Measurements from ENCODE around the gene PIGH. TPM values are rescaled to one million over a fixed set of nuclear protein-coding genes. Genes with fewer than 3 reads are reported as not detected.
"Not testable (repeated sequence)": the region's sequence is repeated elsewhere in the genome, so short reads cannot be mapped to it uniquely, and the experiment has no call there.

Gene PIGH
- total RNA-seq, 1 experiment from 2014 or later, result 9.4 TPM

DNA sequence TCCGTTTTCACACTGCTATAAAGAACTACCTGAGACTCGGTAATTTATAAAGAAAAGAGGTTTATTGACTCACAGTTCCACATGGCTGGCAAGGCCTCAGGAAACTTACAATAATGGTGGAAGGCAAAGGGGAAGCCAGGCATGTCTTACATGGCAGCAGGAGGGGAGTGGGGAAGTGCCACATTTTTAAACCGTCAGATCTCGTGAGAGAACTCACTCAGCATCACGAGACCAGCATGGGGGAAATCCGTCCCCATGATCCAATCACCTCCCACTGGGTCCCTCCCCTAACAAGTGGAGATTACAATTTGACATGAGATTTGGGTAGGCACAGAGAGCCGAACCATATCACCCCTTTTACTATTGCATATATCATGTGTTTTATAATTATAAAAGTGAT, 2.0 kb upstream of the PIGH start:
- H4K8ac ChIP-seq (replicated peaks; ENCODE audit: insufficient read length, low read depth, low read length), result no peak overlapping the region
- no peak overlapping the region for H3K9ac ChIP-seq (ENCODE audit: extremely low read depth, insufficient read length, low read length)
- H4K91ac ChIP-seq (ENCODE audit: insufficient read length, low read depth, low read length), result no peak overlapping the region
- H3K4ac ChIP-seq (ENCODE audit: low read depth, low read length), result no peak overlapping the region
- H2AFZ ChIP-seq (ENCODE audit: low read length), result no peak overlapping the region
- H3K4me1 ChIP-seq (ENCODE audit: insufficient read depth, low read length), result no peaks in the 10 kb centered on the region
- no peak overlapping the region for H2BK15ac ChIP-seq (ENCODE audit: low read depth, low read length)
- DNase-seq, result no peak
- no peak overlapping the region for H3K4me2 ChIP-seq (ENCODE audit: insufficient read depth, insufficient read length, low read length)
- no peak overlapping the region for H2BK12ac ChIP-seq (ENCODE audit: insufficient read length, low read depth, low read length)
- H3K79me1 ChIP-seq (ENCODE audit: insufficient read depth, low read depth, low read length, poor library complexity, severe bottlenecking), result no peaks in the 10 kb centered on the region
- H3K27me3 ChIP-seq (ENCODE audit: insufficient read depth, low read length), result peaks cover 21% of the 10 kb centered on the region; the same call in 1 of the 2 replicates
- H3T11ph ChIP-seq (ENCODE audit: low read length), result no peak overlapping the region
- H3K56ac ChIP-seq (ENCODE audit: insufficient read length, low read depth, low read length), result no peak overlapping the region
- H2BK5ac ChIP-seq (ENCODE audit: insufficient read length, low read length), result no peak overlapping the region
- Mint-ChIP-seq H3K9me3 (no peaks in the 10 kb centered on the region; a peak in 2 of 5 replicates), H3K36me3 (ENCODE audit: insufficient read depth in 1 of 3, low read depth in 3 of 3) (no peaks in the 10 kb centered on the region), H3K4me1 (peaks cover 10% of the 10 kb centered on the region in 2 experiments), H3K27me3 (ENCODE audit: low read depth) (peaks cover 80% of the 10 kb centered on the region), H3K27ac (no peak overlapping the region), H3K4me3 (no peak overlapping the region)
- H3K23me2 ChIP-seq (ENCODE audit: insufficient read length, low read depth, low read length, poor library complexity, severe bottlenecking), result peaks cover 9% of the 10 kb centered on the region
- no peaks in the 10 kb centered on the region for H3K9me3 ChIP-seq (ENCODE audit: control insufficient read depth, low read depth, low read length)
- no peak overlapping the region for H3K18ac ChIP-seq (ENCODE audit: insufficient read length, low read depth, low read length)
- no peak overlapping the region for H2BK120ac ChIP-seq (ENCODE audit: low read depth, low read length, poor library complexity, severe bottlenecking)
- H3K14ac ChIP-seq (ENCODE audit: insufficient read depth, low read length), result no peak overlapping the region
- no peak overlapping the region for H3K27ac ChIP-seq (ENCODE audit: insufficient read length, low read depth, low read length)
- H3K79me2 ChIP-seq (ENCODE audit: insufficient read depth, low read length), result no peaks in the 10 kb centered on the region
- H4K20me1 ChIP-seq (ENCODE audit: control insufficient read depth, insufficient read depth, insufficient read length), result no peaks in the 10 kb centered on the region
- no peak overlapping the region for H2BK20ac ChIP-seq (ENCODE audit: low read depth, low read length, poor library complexity, severe bottlenecking)
- no peak overlapping the region for H3K23ac ChIP-seq (ENCODE audit: insufficient read length, low read depth, low read length)
- TF ChIP-seq, protein P1, sequence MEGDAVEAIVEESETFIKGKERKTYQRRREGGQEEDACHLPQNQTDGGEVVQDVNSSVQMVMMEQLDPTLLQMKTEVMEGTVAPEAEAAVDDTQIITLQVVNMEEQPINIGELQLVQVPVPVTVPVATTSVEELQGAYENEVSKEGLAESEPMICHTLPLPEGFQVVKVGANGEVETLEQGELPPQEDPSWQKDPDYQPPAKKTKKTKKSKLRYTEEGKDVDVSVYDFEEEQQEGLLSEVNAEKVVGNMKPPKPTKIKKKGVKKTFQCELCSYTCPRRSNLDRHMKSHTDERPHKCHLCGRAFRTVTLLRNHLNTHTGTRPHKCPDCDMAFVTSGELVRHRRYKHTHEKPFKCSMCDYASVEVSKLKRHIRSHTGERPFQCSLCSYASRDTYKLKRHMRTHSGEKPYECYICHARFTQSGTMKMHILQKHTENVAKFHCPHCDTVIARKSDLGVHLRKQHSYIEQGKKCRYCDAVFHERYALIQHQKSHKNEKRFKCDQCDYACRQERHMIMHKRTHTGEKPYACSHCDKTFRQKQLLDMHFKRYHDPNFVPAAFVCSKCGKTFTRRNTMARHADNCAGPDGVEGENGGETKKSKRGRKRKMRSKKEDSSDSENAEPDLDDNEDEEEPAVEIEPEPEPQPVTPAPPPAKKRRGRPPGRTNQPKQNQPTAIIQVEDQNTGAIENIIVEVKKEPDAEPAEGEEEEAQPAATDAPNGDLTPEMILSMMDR (conservative IDR thresholded peaks at IDR 0.05), result no peak
- WGBS (ENCODE audit: extremely low coverage, insufficient read length, low lambda C conversion rate), result no CpG with 5 or more reads among the region's 7 CpGs
- no peak overlapping the region for H2AK5ac ChIP-seq (ENCODE audit: insufficient read length, low read length)
- H4K5ac ChIP-seq (ENCODE audit: insufficient read length, low read depth, low read length), result no peak overlapping the region

DNA sequence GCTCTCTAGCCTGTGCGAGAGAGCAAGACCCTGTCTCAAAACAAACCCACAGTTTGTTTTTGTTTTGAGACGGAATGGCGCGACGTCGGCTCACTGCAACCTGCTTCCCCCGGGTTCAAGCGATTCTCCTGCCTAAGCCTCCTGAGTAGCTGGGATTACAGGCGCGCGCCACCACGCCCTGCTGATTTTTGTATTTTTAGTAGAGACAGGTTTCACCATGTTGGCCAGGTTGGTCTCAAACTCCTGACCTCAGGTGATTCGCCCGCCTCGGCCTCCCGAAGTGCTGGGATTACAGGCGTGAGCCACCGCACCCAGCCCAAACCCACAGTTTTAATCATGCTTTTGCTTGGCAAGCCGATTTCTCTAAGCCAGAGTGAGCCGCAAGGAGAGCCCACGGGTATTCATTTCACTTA, 500 bp upstream of the PIGH start:
- H3K4me3 Mint-ChIP-seq, result peak overlapping the region; percentile 86 to 94
- H3K79me1 ChIP-seq (ENCODE audit: insufficient read depth, low read depth, low read length, poor library complexity, severe bottlenecking); H3K56ac ChIP-seq (ENCODE audit: insufficient read length, low read depth, low read length); H4K5ac ChIP-seq (ENCODE audit: insufficient read length, low read depth, low read length); H4K20me1 ChIP-seq (ENCODE audit: control insufficient read depth, insufficient read depth, insufficient read length); H2AK5ac ChIP-seq (ENCODE audit: insufficient read length, low read length); H3K36me3 Mint-ChIP-seq (ENCODE audit: insufficient read depth in 1 of 3, low read depth in 3 of 3); H3K14ac ChIP-seq (ENCODE audit: insufficient read depth, low read length); H3K4me1 ChIP-seq (ENCODE audit: insufficient read depth, low read length); H3K9me3 ChIP-seq (ENCODE audit: control insufficient read depth, low read depth, low read length); H3K9me3 Mint-ChIP-seq; H3K4ac ChIP-seq (ENCODE audit: low read depth, low read length); H2BK20ac ChIP-seq (ENCODE audit: low read depth, low read length, poor library complexity, severe bottlenecking); H3K4me1 Mint-ChIP-seq; H3T11ph ChIP-seq (ENCODE audit: low read length); H2BK5ac ChIP-seq (ENCODE audit: insufficient read length, low read length); DNase-seq; H3K23ac ChIP-seq (ENCODE audit: insufficient read length, low read depth, low read length); H4K8ac ChIP-seq (replicated peaks; ENCODE audit: insufficient read length, low read depth, low read length); H4K91ac ChIP-seq (ENCODE audit: insufficient read length, low read depth, low read length); H2BK120ac ChIP-seq (ENCODE audit: low read depth, low read length, poor library complexity, severe bottlenecking); H2BK15ac ChIP-seq (ENCODE audit: low read depth, low read length); H3K27ac ChIP-seq (ENCODE audit: insufficient read length, low read depth, low read length); H3K79me2 ChIP-seq (ENCODE audit: insufficient read depth, low read length); H2BK12ac ChIP-seq (ENCODE audit: insufficient read length, low read depth, low read length); H3K23me2 ChIP-seq (ENCODE audit: insufficient read length, low read depth, low read length, poor library complexity, severe bottlenecking): not testable (repeated sequence)
- H3K18ac ChIP-seq (ENCODE audit: insufficient read length, low read depth, low read length), result peak overlapping the region; percentile 88
- peaks cover 65% of the 10 kb centered on the region for H3K27me3 Mint-ChIP-seq (ENCODE audit: low read depth)
- H2AFZ ChIP-seq (ENCODE audit: low read length), result peak overlapping the region; percentile 90
- peak overlapping the region; percentile 47 for H3K4me2 ChIP-seq (ENCODE audit: insufficient read depth, insufficient read length, low read length)
- peak overlapping the region in 2 of 3 experiments; percentile 39 to 45; a peak in 2 of 7 replicates for H3K27ac Mint-ChIP-seq
- H3K27me3 ChIP-seq (ENCODE audit: insufficient read depth, low read length), result peaks cover 10% of the 10 kb centered on the region; the same call in 1 of the 2 replicates
- H3K9ac ChIP-seq (ENCODE audit: extremely low read depth, insufficient read length, low read length), result peak overlapping the region; percentile 43
- WGBS (ENCODE audit: extremely low coverage, insufficient read length, low lambda C conversion rate), result no CpG with 5 or more reads among the region's 21 CpGs
